DND-41 (cell line): ENCODE measurements around the gene CCDC63.

ENCODE experiments used
- ATAC-seq: fragments of 200-7000 bp; cut with Tn5 transposase; 3 replicates; pipeline ENCODE4 v1.9.1; 2021; ENCODE audit warnings: low read depth; ENCODE audit not compliant: insufficient read depth
- DNase-seq: peaks from one replicate; pipeline ENCODE4 v3.0.0-alpha.2; 2020
- H2AFZ ChIP-seq: 2 replicates; pipeline ENCODE4 v1.6.0; 2012; ENCODE audit warnings: low read depth, low read length
- H3K27ac ChIP-seq: 2 replicates; pipeline ENCODE4 v1.5.1; 2012; ENCODE audit warnings: low read length, inconsistent platforms
- H3K27me3 ChIP-seq: fragments of 200-600 bp; sonication (generic); 2 replicates; pipeline ENCODE4 v1.6.0; 2012; ENCODE audit warnings: low read length, mild to moderate bottlenecking, inconsistent platforms; ENCODE audit not compliant: insufficient read depth, poor library complexity
- H3K36me3 ChIP-seq: 2 replicates; pipeline ENCODE4 v1.5.1; 2012; ENCODE audit warnings: low read length, inconsistent platforms; ENCODE audit not compliant: insufficient read depth
- H3K4me1 ChIP-seq: 2 replicates; pipeline ENCODE4 v1.5.1; 2012; ENCODE audit warnings: mild to moderate bottlenecking, low read length; ENCODE audit not compliant: insufficient read depth
- H3K4me2 ChIP-seq: 2 replicates; pipeline ENCODE4 v1.6.0; 2012; ENCODE audit warnings: mild to moderate bottlenecking, moderate library complexity, low read length, inconsistent platforms; ENCODE audit not compliant: insufficient read depth
- H3K4me3 ChIP-seq, 2 experiments: fragments of 200-600 bp in 1 of 2; shearing (Covaris generic) in 1 of 2; 2 replicates each; pipeline ENCODE4 v1.5.1; 2012 to 2016; ENCODE audit warnings: inconsistent platforms in 2 of 2, low read length in 2 of 2, mild to moderate bottlenecking in 2 of 2, low read depth in 1 of 2, moderate library complexity in 1 of 2
- H3K79me2 ChIP-seq: 2 replicates; pipeline ENCODE4 v1.6.0; 2012; ENCODE audit warnings: low read length, inconsistent platforms; ENCODE audit not compliant: insufficient read depth
- H3K9ac ChIP-seq: 2 replicates; pipeline ENCODE4 v1.6.0; 2012; ENCODE audit warnings: low read depth, mild to moderate bottlenecking, inconsistent platforms, low read length, moderate library complexity
- H3K9me3 ChIP-seq: 2 replicates; pipeline ENCODE4 v1.5.1; 2012; ENCODE audit warnings: low read length, moderate library complexity, mild to moderate bottlenecking, inconsistent platforms; ENCODE audit not compliant: insufficient read depth, severe bottlenecking
- H4K20me1 ChIP-seq: 2 replicates; pipeline ENCODE4 v1.6.0; 2012; ENCODE audit warnings: low read length; ENCODE audit not compliant: insufficient read depth
- CTCF ChIP-seq: IDR thresholded peaks from 2 replicates; pipeline ENCODE4 v1.5.1; 2012; ENCODE audit warnings: borderline replicate concordance, low read length, moderate library complexity, mild to moderate bottlenecking; ENCODE audit not compliant: poor library complexity, severe bottlenecking; ENCODE audit errors: extremely low read depth
- EZH2 ChIP-seq: IDR thresholded peaks from 3 replicates; pipeline ENCODE4 v1.6.1; 2012; ENCODE audit warnings: borderline replicate concordance, low read depth, mild to moderate bottlenecking, moderate library complexity, low read length, inconsistent platforms; ENCODE audit not compliant: severe bottlenecking

Gene CCDC63

GRCh38 chr12:110903511-110903910 is 56.7 kb downstream of the CCDC63 start:
- peaks cover 3% of the 10 kb centered on the region for H3K27me3 ChIP-seq

GRCh38 chr12:110906083-110906482 is 59.3 kb downstream of the CCDC63 start:
- no peaks in the 10 kb centered on the region for H3K4me1 ChIP-seq
- H3K79me2 ChIP-seq, result no peaks in the 10 kb centered on the region
- H3K9me3 ChIP-seq, result no peaks in the 10 kb centered on the region
- H3K27ac ChIP-seq, result no peak overlapping the region
- no peaks in the 10 kb centered on the region for H3K27me3 ChIP-seq
- no peaks in the 10 kb centered on the region for H4K20me1 ChIP-seq
- no peak for TF ChIP-seq EZH2
- peak; percentile 25 for TF ChIP-seq CTCF
- no peak overlapping the region for H3K4me3 ChIP-seq
- no peak overlapping the region for H3K9ac ChIP-seq
- H3K36me3 ChIP-seq, result no peaks in the 10 kb centered on the region
- H3K4me2 ChIP-seq, result no peak overlapping the region
- no peak overlapping the region for H2AFZ ChIP-seq
- DNase-seq (peak; percentile 9), ATAC-seq (peak; percentile 57; the same call in 2 of the 3 replicates)

More at GRCh38 chr12:110903511-110903910, 56.7 kb downstream of the CCDC63 start:
- Histone ChIP-seq H3K79me2 (no peaks in the 10 kb centered on the region), H3K9me3 (no peaks in the 10 kb centered on the region), H3K36me3 (no peaks in the 10 kb centered on the region), H3K4me2 (no peak overlapping the region), H4K20me1 (no peaks in the 10 kb centered on the region), H2AFZ (no peak overlapping the region), H3K9ac (no peak overlapping the region), H3K4me3 (no peak overlapping the region), H3K27ac (no peak overlapping the region), H3K4me1 (no peaks in the 10 kb centered on the region)
- DNase-seq (no peak), ATAC-seq (no peak)
- TF ChIP-seq CTCF, result no peak
- no peak for TF ChIP-seq EZH2

GRCh38 chr12:110906516-110906915 is 59.7 kb downstream of the CCDC63 start:
- no peak for ATAC-seq
- H3K9me3 ChIP-seq, result no peaks in the 10 kb centered on the region
- H3K9ac ChIP-seq, result no peak overlapping the region
- H3K4me2 ChIP-seq, result no peak overlapping the region
- no peak overlapping the region for H3K4me3 ChIP-seq
- DNase-seq, result no peak
- TF ChIP-seq EZH2 (no peak), CTCF (no peak)
- no peaks in the 10 kb centered on the region for H3K4me1 ChIP-seq
- no peaks in the 10 kb centered on the region for H3K27me3 ChIP-seq
- H3K36me3 ChIP-seq, result no peaks in the 10 kb centered on the region
- H3K79me2 ChIP-seq, result no peaks in the 10 kb centered on the region
- H2AFZ ChIP-seq, result no peak overlapping the region
- H3K27ac ChIP-seq, result no peak overlapping the region
- H4K20me1 ChIP-seq, result no peaks in the 10 kb centered on the region

GRCh38 chr12:110906985-110907384 is 60.2 kb downstream of the CCDC63 start:
- TF ChIP-seq EZH2, result no peak
- TF ChIP-seq CTCF, result no peak
- H3K4me2 ChIP-seq, result no peak overlapping the region
- H3K27me3 ChIP-seq, result no peaks in the 10 kb centered on the region

More at GRCh38 chr12:110906985-110907384, 60.2 kb downstream of the CCDC63 start:
- no peak for ATAC-seq
- DNase-seq, result no peak
- H4K20me1 ChIP-seq, result no peaks in the 10 kb centered on the region
- no peak overlapping the region for H2AFZ ChIP-seq
- no peaks in the 10 kb centered on the region for H3K9me3 ChIP-seq
- H3K4me1 ChIP-seq, result no peaks in the 10 kb centered on the region
- H3K27ac ChIP-seq, result no peak overlapping the region
- no peaks in the 10 kb centered on the region for H3K79me2 ChIP-seq
- H3K36me3 ChIP-seq, result no peaks in the 10 kb centered on the region
- no peak overlapping the region for H3K4me3 ChIP-seq
- H3K9ac ChIP-seq, result no peak overlapping the region
